Body of pancreas (tissue), 4 donors: ENCODE results near the gene CNST.

Source experiments
- CTCF ChIP-seq, 7 experiments: fragments of 450-650 bp in 4 of 7; fragments of 200-600 bp in 3 of 7; sonication (generic) in 3 of 7; IDR thresholded peaks; one replicate each; pipeline ENCODE4 v1.5.1; 2016 to 2019; ENCODE audit warnings: antibody characterized with exemption in 7 of 7
- POLR2A ChIP-seq, 3 donors: fragments of 450-650 bp; IDR thresholded peaks; one replicate each; pipeline ENCODE4 v1.6.1; 2016; ENCODE audit warnings: antibody characterized with exemption in 3 of 3, mild to moderate bottlenecking in 2 of 3

GRCh38 chr1:246591504-246591903, 25.2 kb downstream of the CNST start:
- TF ChIP-seq CTCF (IDR thresholded peaks at IDR 0.05) (no peak), POLR2A (IDR thresholded peaks at IDR 0.05) (no peak)
